Vagina (tissue), 2 donors: Measurements from ENCODE around the gene HEXB. TPM values are rescaled to one million over a fixed set of nuclear protein-coding genes. Genes with fewer than 3 reads are reported as not detected.

Source experiments
- DNase-seq, 2 donors: peaks; one replicate each; pipeline ENCODE4 v3.0.0-alpha.2; 2017; ENCODE audit errors: extremely low spot score in 2 of 2
- H3K27ac ChIP-seq: fragments of 200-600 bp; sonication (generic); one replicate; pipeline ENCODE4 v1.5.1; 2019
- H3K27me3 ChIP-seq: fragments of 200-600 bp; sonication (generic); one replicate; pipeline ENCODE4 v1.5.1; 2019
- H3K36me3 ChIP-seq, 2 donors: fragments of 200-600 bp; sonication (generic); one replicate each; pipeline ENCODE4 v1.5.1; 2017 to 2019
- H3K4me1 ChIP-seq: fragments of 200-600 bp; sonication (generic); one replicate; pipeline ENCODE4 v1.5.1; 2019
- H3K4me3 ChIP-seq, 2 donors: fragments of 200-600 bp; sonication (generic); 1 replicate in 1 of 2; 2 replicates in 1 of 2; pipeline ENCODE4 v1.5.1; 2016 to 2019
- H3K9me3 ChIP-seq: fragments of 200-600 bp; sonication (generic); one replicate; pipeline ENCODE4 v1.5.1; 2019
- CTCF ChIP-seq, 3 experiments: fragments of 450-650 bp in 2 of 3; fragments of 200-600 bp in 1 of 3; sonication (generic) in 1 of 3; IDR thresholded peaks; one replicate each; pipeline ENCODE4 v1.5.1; 2017 to 2019; ENCODE audit warnings: antibody characterized with exemption in 3 of 3, mild to moderate bottlenecking in 2 of 3, moderate library complexity in 2 of 3
- POLR2A ChIP-seq, 2 donors: fragments of 450-650 bp; IDR thresholded peaks; one replicate each; pipeline ENCODE4 v1.6.1; 2017; ENCODE audit warnings: antibody characterized with exemption in 2 of 2, mild to moderate bottlenecking in 2 of 2, moderate library complexity in 2 of 2
- POLR2AphosphoS5 ChIP-seq, 2 donors: sonication (generic); formaldehyde crosslinking; IDR thresholded peaks; one replicate each; pipeline ENCODE4 v1.9.0; 2017; ENCODE audit warnings: antibody characterized with exemption in 2 of 2, mild to moderate bottlenecking in 2 of 2, low read depth in 1 of 2; ENCODE audit not compliant: insufficient read depth in 1 of 2
- intact Hi-C: fragments of 100-400 bp; cut with DNase I; formaldehyde crosslinking; loops from one replicate; pipeline ENCODE4 v1.15.1; 2023
- total RNA-seq: library from RNA; depleted of rRNA; stranded (reverse); fragments of >200 nt; gene quantifications from one replicate; pipeline ENCODE4 v1.2.3, GENCODE V29; 2016

Gene HEXB
- total RNA-seq, 1 donor from 2014 or later, result 118 TPM

GRCh38 chr5:74638970-74639806 is 45.8 kb upstream of the HEXB start:
- Histone ChIP-seq H3K4me3 (peak overlapping the region; percentile 69 to 81), H3K4me1 (peaks cover 38% of the 10 kb centered on the region), H3K9me3 (no peaks in the 10 kb centered on the region), H3K27ac (peak overlapping the region; percentile 80), H3K36me3 (peaks cover 0 to 4% of the 10 kb centered on the region in 2 donors), H3K27me3 (no peaks in the 10 kb centered on the region)
- intact Hi-C loops, result no loop called here
- no peak for DNase-seq
- no peak for TF ChIP-seq CTCF (IDR thresholded peaks at IDR 0.05)

- Histone ChIP-seq H3K9me3 (no peaks in the 10 kb centered on the region), H3K27me3 (no peaks in the 10 kb centered on the region), H3K4me3 (peak overlapping the region; percentile 69 to 81), H3K4me1 (peaks cover 38% of the 10 kb centered on the region), H3K27ac (peak overlapping the region; percentile 80), H3K36me3 (no peaks in the 10 kb centered on the region)
- intact Hi-C loops, result loop anchor here (5.0 kb wide), 1 partner anchor 608 kb away; no protein-coding TSS in a partner anchor
- no peak for DNase-seq
- peak in 1 of 3 experiments; percentile 9 for TF ChIP-seq CTCF (IDR thresholded peaks at IDR 0.05)
- TF ChIP-seq POLR2AphosphoS5 (IDR thresholded peaks at IDR 0.05; ENCODE audit: insufficient read depth in 1 of 2, low read depth in 1 of 2), result peak in 1 of 2 donors; percentile 34
- no peak for TF ChIP-seq POLR2A (IDR thresholded peaks at IDR 0.05)
Observed at GRCh38 chr5:74639807-74640449, 45.1 kb upstream of the HEXB start.

GRCh38 chr5:74640450-74640953 is 44.5 kb upstream of the HEXB start, which contains the start of gene ENC1:
Gene ENC1 (minus strand): TSS chr5:74640728. CDS start chr5:74636485, 4,243 bp downstream.
- intact Hi-C loops, result loop anchor here (5.0 kb wide), 1 partner anchor 608 kb away; no protein-coding TSS in a partner anchor
- H3K9me3 ChIP-seq, result no peaks in the 10 kb centered on the region
- peaks cover 38% of the 10 kb centered on the region for H3K4me1 ChIP-seq
- H3K36me3 ChIP-seq, result no peaks in the 10 kb centered on the region
- H3K27me3 ChIP-seq, result no peaks in the 10 kb centered on the region
- peak within 1 kb of the TSS; percentile 80 for H3K27ac ChIP-seq
- DNase-seq, result no peak
- H3K4me3 ChIP-seq, result peak within 1 kb of the TSS; percentile 69 to 81
- TF ChIP-seq POLR2AphosphoS5 (IDR thresholded peaks at IDR 0.05; ENCODE audit: insufficient read depth in 1 of 2, low read depth in 1 of 2) (peak in 1 of 2 donors; percentile 31), CTCF (IDR thresholded peaks at IDR 0.05) (peak in 2 of 3 experiments; percentile 20 to 66), POLR2A (IDR thresholded peaks at IDR 0.05) (peak in 1 of 2 donors; percentile 9)

GRCh38 chr5:74640954-74641734 is 43.9 kb upstream of the HEXB start:
- TF ChIP-seq POLR2A (IDR thresholded peaks at IDR 0.05) (no peak), CTCF (IDR thresholded peaks at IDR 0.05) (no peak), POLR2AphosphoS5 (IDR thresholded peaks at IDR 0.05; ENCODE audit: insufficient read depth in 1 of 2, low read depth in 1 of 2) (no peak)
- Histone ChIP-seq H3K4me3 (peak overlapping the region; percentile 69 to 81), H3K36me3 (no peaks in the 10 kb centered on the region), H3K27me3 (no peaks in the 10 kb centered on the region), H3K27ac (peak overlapping the region; percentile 80), H3K9me3 (no peaks in the 10 kb centered on the region), H3K4me1 (peaks cover 34% of the 10 kb centered on the region)
- no peak for DNase-seq
- intact Hi-C loops, result loop anchor here (5.0 kb wide), 1 partner anchor 609 kb away; no protein-coding TSS in a partner anchor
